HEK293 (cell line): ENCODE results near the gene TEX36.

ENCODE experiments used
- CTCF ChIA-PET: fragments of 350-600 bp; formaldehyde crosslinking; extraction: SDS; loops from one replicate; lab custom pipeline; 2021; ENCODE audit warnings: antibody characterized with exemption; lab: Yijun Ruan, JAX
- POLR2A ChIA-PET: fragments of 300-600 bp; formaldehyde crosslinking; extraction: SDS; loops from one replicate; lab custom pipeline; 2020; ENCODE audit warnings: antibody characterized with exemption, inconsistent platforms; lab: Yijun Ruan, JAX
- H3K27ac ChIP-seq: fragments of 200-500 bp; sonication (Bioruptor generic); 2 replicates; pipeline ENCODE4 v1.5.1; 2014; ENCODE audit warnings: low read depth, low read length, control low read depth, inconsistent platforms; ENCODE audit errors: extremely low read depth
- H3K36me3 ChIP-seq, 2 experiments: fragments of 200-500 bp in 1 of 2; sonication (Bioruptor generic) in 1 of 2; 1 replicate in 1 of 2; 2 replicates in 1 of 2; pipeline ENCODE4 v1.5.1; 2014 to 2017; ENCODE audit warnings: inconsistent platforms in 2 of 2, low read length in 2 of 2; ENCODE audit not compliant: control insufficient read depth in 2 of 2, insufficient read depth in 1 of 2
- H3K4me1 ChIP-seq: fragments of 200-500 bp; sonication (Bioruptor generic); 2 replicates; pipeline ENCODE4 v1.5.1; 2014; ENCODE audit warnings: mild to moderate bottlenecking, low read length, inconsistent platforms; ENCODE audit not compliant: control insufficient read depth, insufficient read depth
- H3K4me3 ChIP-seq: 2 replicates; pipeline ENCODE4 v1.5.1; 2011; ENCODE audit warnings: low read depth, mild to moderate bottlenecking, control low read depth, low read length, moderate library complexity
- H3K9me3 ChIP-seq: fragments of 200-500 bp; sonication (Bioruptor generic); 2 replicates; pipeline ENCODE4 v1.5.1; 2014; ENCODE audit warnings: low read depth, low read length, inconsistent platforms; ENCODE audit not compliant: control insufficient read depth, insufficient read depth
- EGR2 ChIP-seq: fragments of 450-650 bp; formaldehyde crosslinking; IDR thresholded peaks from 2 replicates; pipeline ENCODE4 v1.5.1; 2016; ENCODE audit warnings: low read depth, missing biosample characterization, missing genetic modification characterization
- GLIS1 ChIP-seq: fragments of 450-650 bp; formaldehyde crosslinking; IDR thresholded peaks from 2 replicates; pipeline ENCODE4 v1.5.1; 2016; ENCODE audit warnings: missing biosample characterization, missing genetic modification characterization
- IKZF3 ChIP-seq: fragments of 450-650 bp; IDR thresholded peaks from 2 replicates; pipeline ENCODE4 v1.5.0; 2018; ENCODE audit warnings: missing biosample characterization, mild to moderate bottlenecking, missing genetic modification characterization, moderate library complexity
- KLF1 ChIP-seq: fragments of 450-650 bp; formaldehyde crosslinking; IDR thresholded peaks from 2 replicates; pipeline ENCODE4 v1.5.1; 2016; ENCODE audit warnings: missing biosample characterization, missing genetic modification characterization
- KLF17 ChIP-seq: fragments of 450-650 bp; formaldehyde crosslinking; IDR thresholded peaks from 2 replicates; pipeline ENCODE4 v1.5.1; 2016; ENCODE audit warnings: missing biosample characterization, missing genetic modification characterization
- KLF7 ChIP-seq: fragments of 450-650 bp; formaldehyde crosslinking; IDR thresholded peaks from 2 replicates; pipeline ENCODE4 v1.5.1; 2016; ENCODE audit warnings: missing biosample characterization, missing genetic modification characterization, borderline replicate concordance
- KLF9 ChIP-seq: fragments of 450-650 bp; formaldehyde crosslinking; IDR thresholded peaks from 2 replicates; pipeline ENCODE4 v1.5.1; 2016; ENCODE audit warnings: missing biosample characterization, missing genetic modification characterization, low read depth
- OSR2 ChIP-seq: fragments of 450-650 bp; formaldehyde crosslinking; IDR thresholded peaks from 2 replicates; pipeline ENCODE4 v1.5.1; 2016; ENCODE audit warnings: missing biosample characterization, missing genetic modification characterization
- OVOL3 ChIP-seq: fragments of 450-650 bp; formaldehyde crosslinking; IDR thresholded peaks from 2 replicates; pipeline ENCODE4 v1.5.1; 2016; ENCODE audit warnings: missing biosample characterization, missing genetic modification characterization
- PRDM10 ChIP-seq: fragments of 450-650 bp; formaldehyde crosslinking; IDR thresholded peaks from 2 replicates; pipeline ENCODE4 v1.5.1; 2016; ENCODE audit warnings: missing biosample characterization, missing genetic modification characterization
- PRDM4 ChIP-seq: fragments of 450-650 bp; formaldehyde crosslinking; IDR thresholded peaks from 2 replicates; pipeline ENCODE4 v1.5.1; 2017; ENCODE audit warnings: missing biosample characterization, missing genetic modification characterization
- PRDM6 ChIP-seq: fragments of 450-650 bp; formaldehyde crosslinking; IDR thresholded peaks from 2 replicates; pipeline ENCODE4 v1.5.1; 2017; ENCODE audit warnings: missing biosample characterization, missing genetic modification characterization
- SCRT2 ChIP-seq: fragments of 450-650 bp; formaldehyde crosslinking; IDR thresholded peaks from 2 replicates; pipeline ENCODE4 v1.5.1; 2016; ENCODE audit warnings: missing biosample characterization, missing genetic modification characterization
- SP2 ChIP-seq: fragments of 450-650 bp; formaldehyde crosslinking; IDR thresholded peaks from 2 replicates; pipeline ENCODE4 v1.5.1; 2016; ENCODE audit warnings: missing biosample characterization, missing genetic modification characterization
- SP7 ChIP-seq: fragments of 450-650 bp; formaldehyde crosslinking; IDR thresholded peaks from 2 replicates; pipeline ENCODE4 v1.5.1; 2016; ENCODE audit warnings: missing biosample characterization, missing genetic modification characterization
- WT1 ChIP-seq: fragments of 450-650 bp; formaldehyde crosslinking; IDR thresholded peaks from 2 replicates; pipeline ENCODE4 v1.5.1; 2016; ENCODE audit warnings: missing biosample characterization, missing genetic modification characterization
- ZIC2 ChIP-seq: fragments of 450-650 bp; formaldehyde crosslinking; IDR thresholded peaks from 2 replicates; pipeline ENCODE4 v1.5.1; 2016; ENCODE audit warnings: missing biosample characterization, missing genetic modification characterization
- ZNF311 ChIP-seq: fragments of 450-650 bp; formaldehyde crosslinking; IDR thresholded peaks from 2 replicates; pipeline ENCODE4 v1.5.1; 2017; ENCODE audit warnings: missing biosample characterization, missing genetic modification characterization, borderline replicate concordance
- ZNF324 ChIP-seq: fragments of 450-650 bp; formaldehyde crosslinking; IDR thresholded peaks from 2 replicates; pipeline ENCODE4 v1.5.1; 2016; ENCODE audit warnings: missing biosample characterization, missing genetic modification characterization
- ZNF335 ChIP-seq: fragments of 450-650 bp; formaldehyde crosslinking; conservative IDR thresholded peaks from 2 replicates; pipeline ENCODE4 v1.5.1; 2016; ENCODE audit warnings: missing biosample characterization, missing genetic modification characterization
- ZNF398 ChIP-seq: fragments of 450-650 bp; formaldehyde crosslinking; IDR thresholded peaks from 2 replicates; pipeline ENCODE4 v1.5.1; 2017; ENCODE audit warnings: missing biosample characterization, missing genetic modification characterization
- ZNF404 ChIP-seq: fragments of 450-650 bp; formaldehyde crosslinking; IDR thresholded peaks from 2 replicates; pipeline ENCODE4 v1.5.1; 2017; ENCODE audit warnings: missing biosample characterization, missing genetic modification characterization
- ZNF514 ChIP-seq: fragments of 450-650 bp; formaldehyde crosslinking; IDR thresholded peaks from 2 replicates; pipeline ENCODE4 v1.5.1; 2016; ENCODE audit warnings: missing biosample characterization, missing genetic modification characterization
- ZNF561 ChIP-seq: fragments of 450-650 bp; IDR thresholded peaks from 2 replicates; pipeline ENCODE4 v1.5.1; 2018; ENCODE audit warnings: missing biosample characterization, missing genetic modification characterization, borderline replicate concordance
- ZNF610 ChIP-seq: fragments of 450-650 bp; formaldehyde crosslinking; IDR thresholded peaks from 2 replicates; pipeline ENCODE4 v1.5.1; 2016; ENCODE audit warnings: missing biosample characterization, missing genetic modification characterization, borderline replicate concordance
- ZNF843 ChIP-seq: fragments of 450-650 bp; formaldehyde crosslinking; IDR thresholded peaks from 2 replicates; pipeline ENCODE4 v1.5.1; 2016; ENCODE audit warnings: missing biosample characterization, missing genetic modification characterization
- ZSCAN30 ChIP-seq: fragments of 450-650 bp; IDR thresholded peaks from 2 replicates; pipeline ENCODE4 v1.5.1; 2018; ENCODE audit warnings: missing biosample characterization, mild to moderate bottlenecking, missing genetic modification characterization, moderate library complexity

The TEX36 gene

GRCh38 chr10:125661941-125662515 is 20.9 kb downstream of the TEX36 start:
- H3K36me3 ChIP-seq: no peaks in the 10 kb centered on the region
- POLR2A ChIA-PET: interaction anchor here (1.7 kb wide), 2 partner anchors 30 to 57 kb away, joined by 7 to 11 read pairs; partner anchors contain the start of gene EDRF1
- no peaks in the 10 kb centered on the region for H3K9me3 ChIP-seq
- H3K4me3 ChIP-seq: no peak overlapping the region
- CTCF ChIA-PET: interaction anchor here (0.6 to 0.7 kb wide), 3 partner anchors 38 to 484 kb away, joined by 3 to 4 read pairs (median 3); no protein-coding TSS in a partner anchor
- H3K27ac ChIP-seq: peak overlapping the region; percentile 55; the same call in 1 of the 2 replicates
- peaks cover 16% of the 10 kb centered on the region for H3K4me1 ChIP-seq
- TF ChIP-seq ZIC2 (tag by site-specific recombination): peak; percentile 48
- TF ChIP-seq PRDM10 (tag by site-specific recombination): peak; percentile 84
- peak; percentile 28; the same call in 1 of the 2 replicates for TF ChIP-seq SP2 (tag by site-specific recombination)
- TF ChIP-seq ZNF311 (tag by site-specific recombination): no peak
- TF ChIP-seq KLF9: peak; percentile 88
- TF ChIP-seq SCRT2 (tag by site-specific recombination): no peak
- peak; percentile 52; the same call in 1 of the 2 replicates for TF ChIP-seq IKZF3 (tag by site-specific recombination)
- TF ChIP-seq PRDM6 (tag by site-specific recombination): peak; percentile 84
- TF ChIP-seq EGR2 (tag by site-specific recombination): peak; percentile 64
- TF ChIP-seq PRDM4 (tag by site-specific recombination): peak; percentile 60; the same call in 1 of the 2 replicates
- TF ChIP-seq ZNF610 (tag by site-specific recombination): peak; percentile 71; the same call in 1 of the 2 replicates
- TF ChIP-seq ZNF561 (tag by site-specific recombination): peak; percentile 67; the same call in 1 of the 2 replicates
- TF ChIP-seq OSR2 (tag by site-specific recombination): peak; percentile 68
- 0 out of 2 replicates have a peak, but pooled peaks have one; percentile 40 for TF ChIP-seq ZNF843 (tag by site-specific recombination)
- TF ChIP-seq KLF1 (tag by site-specific recombination): peak; percentile 90
- peak; percentile 91 for TF ChIP-seq ZNF398 (tag by site-specific recombination)
- no peak for TF ChIP-seq ZNF324 (tag by site-specific recombination)
- TF ChIP-seq KLF7 (tag by site-specific recombination): peak; percentile 89
- peak; percentile 77; the same call in 1 of the 2 replicates for TF ChIP-seq ZSCAN30 (tag by site-specific recombination)
- TF ChIP-seq OVOL3 (tag by site-specific recombination): no peak
- TF ChIP-seq SP7 (tag by site-specific recombination): peak; percentile 78
- peak; percentile 73 for TF ChIP-seq ZNF335 (tag by site-specific recombination)
- peak; percentile 83 for TF ChIP-seq GLIS1 (tag by site-specific recombination)
- TF ChIP-seq KLF17: peak; percentile 46; the same call in 1 of the 2 replicates
- no peak for TF ChIP-seq ZNF514 (tag by site-specific recombination)
- TF ChIP-seq WT1 (tag by site-specific recombination): peak; percentile 75
- no peak for TF ChIP-seq ZNF404
